PC-3 (cell line): ENCODE results near the gene MPPED2.

Experiments used
- EZH2 ChIP-seq: fragments of 300-600 bp; sonication (generic); IDR thresholded peaks from one replicate; pipeline ENCODE4 v1.6.1; 2017; ENCODE audit warnings: antibody characterized with exemption, mild to moderate bottlenecking, low read length; ENCODE audit not compliant: unreplicated experiment
- EZH2phosphoT487 ChIP-seq: fragments of 300-600 bp; sonication (generic); IDR thresholded peaks from 2 replicates; pipeline ENCODE4 v1.6.1; 2018; ENCODE audit warnings: mild to moderate bottlenecking, antibody characterized with exemption, low read length, borderline replicate concordance
- TF ChIP-seq, protein P1 (sequence below): fragments of 300-600 bp; sonication (generic); conservative IDR thresholded peaks from 2 replicates; pipeline ENCODE4 v1.5.1; 2017; ENCODE audit warnings: antibody characterized with exemption, low read depth, mild to moderate bottlenecking, low read length

DNA sequence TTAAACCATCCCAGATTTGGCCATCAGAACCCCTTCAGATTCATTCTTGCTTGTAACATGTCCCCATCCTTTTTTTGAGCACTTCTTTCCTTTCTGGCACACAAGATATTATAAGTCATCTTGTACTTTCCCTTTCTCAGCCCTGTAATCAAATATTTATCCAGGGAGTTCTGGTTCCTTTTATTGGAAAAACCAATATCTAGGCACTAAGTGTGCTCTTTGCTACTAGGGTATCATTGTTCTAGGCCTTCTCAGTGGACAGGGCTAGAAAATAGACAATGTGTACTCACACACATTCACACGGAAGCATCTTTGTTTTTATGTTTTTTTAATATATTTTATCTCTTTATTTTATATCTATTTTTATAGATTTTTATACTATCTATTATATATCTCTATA lies 216.0 kb downstream of the MPPED2 start:
- TF ChIP-seq, protein P1, sequence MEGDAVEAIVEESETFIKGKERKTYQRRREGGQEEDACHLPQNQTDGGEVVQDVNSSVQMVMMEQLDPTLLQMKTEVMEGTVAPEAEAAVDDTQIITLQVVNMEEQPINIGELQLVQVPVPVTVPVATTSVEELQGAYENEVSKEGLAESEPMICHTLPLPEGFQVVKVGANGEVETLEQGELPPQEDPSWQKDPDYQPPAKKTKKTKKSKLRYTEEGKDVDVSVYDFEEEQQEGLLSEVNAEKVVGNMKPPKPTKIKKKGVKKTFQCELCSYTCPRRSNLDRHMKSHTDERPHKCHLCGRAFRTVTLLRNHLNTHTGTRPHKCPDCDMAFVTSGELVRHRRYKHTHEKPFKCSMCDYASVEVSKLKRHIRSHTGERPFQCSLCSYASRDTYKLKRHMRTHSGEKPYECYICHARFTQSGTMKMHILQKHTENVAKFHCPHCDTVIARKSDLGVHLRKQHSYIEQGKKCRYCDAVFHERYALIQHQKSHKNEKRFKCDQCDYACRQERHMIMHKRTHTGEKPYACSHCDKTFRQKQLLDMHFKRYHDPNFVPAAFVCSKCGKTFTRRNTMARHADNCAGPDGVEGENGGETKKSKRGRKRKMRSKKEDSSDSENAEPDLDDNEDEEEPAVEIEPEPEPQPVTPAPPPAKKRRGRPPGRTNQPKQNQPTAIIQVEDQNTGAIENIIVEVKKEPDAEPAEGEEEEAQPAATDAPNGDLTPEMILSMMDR = no peak
- no peak for TF ChIP-seq EZH2
- TF ChIP-seq EZH2phosphoT487 = no peak
